ENCODE measurements around the gene RARA.

GRCh38 chr17:40349477-40349894, 40.5 kb downstream of the RARA start:
- TF ChIP-seq EZH2 (IDR thresholded peaks at IDR 0.05) (no peak), POLR2AphosphoS5 (IDR thresholded peaks at IDR 0.05; ENCODE audit: borderline replicate concordance, low read depth, low read length) (no peak), FOXP2 (optimal IDR thresholded peaks at IDR 0.05; ENCODE audit: control extremely low read depth, extremely low read length, insufficient read depth) (no peak)
